ENCODE results near the gene ANO3.
A peak's percentile ranks its signal among the peaks of the same experiment; 100 is the strongest.

ANO3 gene

DNA sequence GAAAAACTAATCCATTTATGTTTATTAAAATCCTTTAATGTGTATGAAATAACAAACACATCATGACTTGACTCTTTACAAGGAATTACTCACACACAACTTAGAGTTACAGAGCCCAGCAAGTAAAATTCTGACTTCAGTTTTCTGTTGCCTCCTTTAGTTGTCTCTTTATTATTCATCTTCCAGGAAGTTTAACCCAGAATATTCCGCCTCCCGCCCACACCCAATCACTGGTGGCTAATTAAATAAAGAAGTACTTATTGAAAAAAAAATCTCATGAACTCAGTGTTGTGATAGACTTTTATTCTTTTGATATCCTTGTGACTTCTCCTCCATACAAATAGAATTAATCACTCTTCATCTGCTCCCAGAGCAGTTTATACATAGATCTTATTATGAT is 178.2 kb downstream of the ANO3 start:
- DNase-seq = no peak
- no peaks in the 10 kb centered on the region for H3K27me3 ChIP-seq
- no peaks in the 10 kb centered on the region for H3K4me1 ChIP-seq
- H3K9me3 ChIP-seq = no peaks in the 10 kb centered on the region
- no peak overlapping the region for H3K4me3 ChIP-seq (ENCODE audit: low read depth, low read length)
- H3K36me3 ChIP-seq = no peaks in the 10 kb centered on the region
- TF ChIP-seq, protein P1, sequence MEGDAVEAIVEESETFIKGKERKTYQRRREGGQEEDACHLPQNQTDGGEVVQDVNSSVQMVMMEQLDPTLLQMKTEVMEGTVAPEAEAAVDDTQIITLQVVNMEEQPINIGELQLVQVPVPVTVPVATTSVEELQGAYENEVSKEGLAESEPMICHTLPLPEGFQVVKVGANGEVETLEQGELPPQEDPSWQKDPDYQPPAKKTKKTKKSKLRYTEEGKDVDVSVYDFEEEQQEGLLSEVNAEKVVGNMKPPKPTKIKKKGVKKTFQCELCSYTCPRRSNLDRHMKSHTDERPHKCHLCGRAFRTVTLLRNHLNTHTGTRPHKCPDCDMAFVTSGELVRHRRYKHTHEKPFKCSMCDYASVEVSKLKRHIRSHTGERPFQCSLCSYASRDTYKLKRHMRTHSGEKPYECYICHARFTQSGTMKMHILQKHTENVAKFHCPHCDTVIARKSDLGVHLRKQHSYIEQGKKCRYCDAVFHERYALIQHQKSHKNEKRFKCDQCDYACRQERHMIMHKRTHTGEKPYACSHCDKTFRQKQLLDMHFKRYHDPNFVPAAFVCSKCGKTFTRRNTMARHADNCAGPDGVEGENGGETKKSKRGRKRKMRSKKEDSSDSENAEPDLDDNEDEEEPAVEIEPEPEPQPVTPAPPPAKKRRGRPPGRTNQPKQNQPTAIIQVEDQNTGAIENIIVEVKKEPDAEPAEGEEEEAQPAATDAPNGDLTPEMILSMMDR (IDR thresholded peaks at IDR 0.05; ENCODE audit: low read depth, low read length) = no peak

DNA sequence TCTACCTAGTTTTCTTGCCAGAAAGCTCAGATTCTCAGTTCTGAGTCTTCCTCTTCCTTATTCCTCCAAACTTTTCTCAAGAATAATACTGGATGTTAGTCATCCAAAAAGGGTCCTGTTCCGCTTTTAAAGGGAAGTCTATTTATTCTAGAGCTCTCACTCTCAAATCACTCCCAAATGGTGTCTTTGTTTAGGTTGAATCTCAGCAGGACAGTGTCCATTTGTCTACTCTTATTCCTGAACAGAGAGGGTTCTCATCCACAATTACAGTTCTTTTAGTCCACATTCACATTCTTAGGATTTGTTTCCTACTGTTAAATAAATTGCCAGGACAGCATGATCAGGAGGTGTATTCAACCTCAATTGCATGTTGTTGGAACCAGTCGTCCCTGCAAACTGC is 178.8 kb downstream of the ANO3 start:
- TF ChIP-seq, protein P1 (IDR thresholded peaks at IDR 0.05; ENCODE audit: low read depth, low read length) = no peak
- no peak for DNase-seq
- Histone ChIP-seq H3K36me3 (no peaks in the 10 kb centered on the region), H3K9me3 (no peaks in the 10 kb centered on the region), H3K27me3 (no peaks in the 10 kb centered on the region), H3K4me1 (no peaks in the 10 kb centered on the region), H3K4me3 (ENCODE audit: low read depth, low read length) (no peak overlapping the region)

DNA sequence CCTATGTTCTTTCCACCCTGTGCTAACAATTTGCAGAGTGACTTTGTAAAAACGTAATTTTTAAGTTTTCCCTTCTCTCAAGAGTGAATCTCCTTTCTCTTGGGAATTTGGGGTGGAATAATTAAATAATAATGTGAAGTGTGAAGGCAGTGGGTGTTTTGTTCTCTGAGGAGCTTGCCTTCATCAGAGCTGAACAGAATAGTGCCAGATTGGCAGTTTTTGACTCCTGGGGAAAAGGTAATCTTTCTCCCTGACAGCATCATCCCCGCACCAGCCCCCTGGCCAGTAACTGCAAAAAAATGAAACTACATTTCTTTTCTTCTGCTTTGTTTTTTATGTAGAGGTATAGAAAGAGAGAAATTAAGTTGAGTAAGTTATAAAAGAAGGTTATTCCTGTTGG is 180.3 kb downstream of the ANO3 start:
- no peak for DNase-seq
- TF ChIP-seq, protein P1 (IDR thresholded peaks at IDR 0.05; ENCODE audit: low read depth, low read length) = no peak
- H3K4me3 ChIP-seq (ENCODE audit: low read depth, low read length) = no peak overlapping the region
- H3K36me3 ChIP-seq = no peaks in the 10 kb centered on the region
- no peaks in the 10 kb centered on the region for H3K9me3 ChIP-seq
- H3K4me1 ChIP-seq = no peaks in the 10 kb centered on the region
- H3K27me3 ChIP-seq = no peaks in the 10 kb centered on the region

DNA sequence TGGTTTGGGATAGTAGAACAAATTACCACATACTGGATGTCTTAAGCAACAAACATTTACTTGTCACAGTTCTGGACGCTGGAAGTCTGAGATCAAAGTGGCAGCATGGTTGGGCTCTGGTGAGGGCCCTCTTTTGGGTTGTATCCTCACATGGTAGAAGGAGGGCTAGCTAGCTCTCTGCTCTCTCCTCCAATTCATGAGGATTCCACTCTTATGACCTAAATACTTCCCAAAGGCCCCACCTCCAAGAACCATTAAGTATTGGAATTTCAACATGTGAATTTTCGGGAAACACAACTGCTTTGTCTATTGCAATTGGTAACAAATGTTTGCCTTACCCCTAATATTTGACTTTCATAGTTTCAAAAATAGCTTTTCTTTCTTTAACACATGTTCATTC is 187.5 kb downstream of the ANO3 start:
- no peak for DNase-seq
- no peaks in the 10 kb centered on the region for H3K36me3 ChIP-seq
- no peaks in the 10 kb centered on the region for H3K27me3 ChIP-seq
- H3K4me3 ChIP-seq (ENCODE audit: low read depth, low read length) = no peak overlapping the region
- TF ChIP-seq, protein P1 (IDR thresholded peaks at IDR 0.05; ENCODE audit: low read depth, low read length) = no peak
- no peaks in the 10 kb centered on the region for H3K4me1 ChIP-seq
- H3K9me3 ChIP-seq = no peaks in the 10 kb centered on the region

DNA sequence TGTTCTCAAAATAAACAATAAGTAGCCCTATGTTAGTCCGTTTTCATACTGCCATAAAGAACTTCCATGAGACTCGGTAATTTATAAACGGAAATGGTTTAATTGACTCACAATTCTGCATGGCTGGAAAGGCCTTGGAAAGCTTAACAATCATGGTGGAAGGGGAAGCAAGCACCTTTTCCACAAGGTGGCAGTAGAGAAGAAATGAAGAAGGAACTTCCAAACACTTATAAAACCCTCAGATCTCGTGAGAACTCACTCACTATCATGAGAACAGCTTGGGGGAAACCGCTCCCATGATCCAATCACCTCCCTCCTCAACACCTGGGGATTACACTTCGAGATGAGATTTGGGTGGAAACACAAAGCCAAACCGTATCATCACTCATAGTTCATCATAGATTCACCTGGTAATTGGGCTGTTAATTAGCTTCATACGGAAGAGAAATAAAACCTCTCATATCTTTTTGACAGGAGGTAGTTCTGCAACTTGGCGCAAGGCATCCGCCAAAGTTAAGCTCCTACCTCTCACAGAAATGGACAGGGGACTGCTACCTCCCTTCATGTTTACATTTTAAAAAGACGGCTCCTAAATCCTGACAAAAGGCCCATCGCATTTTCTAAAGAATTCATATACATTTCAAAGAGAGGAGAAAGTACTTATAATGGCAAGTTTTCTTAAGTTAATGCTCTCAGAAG is 191.1 kb downstream of the ANO3 start:
- Histone ChIP-seq H3K9me3 (no peaks in the 10 kb centered on the region), H3K4me1 (0 out of 2 replicates have a peak, but pooled peaks cover 2% of the 10 kb centered on the region), H3K36me3 (no peaks in the 10 kb centered on the region), H3K4me3 (ENCODE audit: low read depth, low read length) (no peak overlapping the region), H3K27me3 (no peaks in the 10 kb centered on the region)
- TF ChIP-seq, protein P1 (IDR thresholded peaks at IDR 0.05; ENCODE audit: low read depth, low read length) = peak; percentile 50
- no peak for DNase-seq

DNA sequence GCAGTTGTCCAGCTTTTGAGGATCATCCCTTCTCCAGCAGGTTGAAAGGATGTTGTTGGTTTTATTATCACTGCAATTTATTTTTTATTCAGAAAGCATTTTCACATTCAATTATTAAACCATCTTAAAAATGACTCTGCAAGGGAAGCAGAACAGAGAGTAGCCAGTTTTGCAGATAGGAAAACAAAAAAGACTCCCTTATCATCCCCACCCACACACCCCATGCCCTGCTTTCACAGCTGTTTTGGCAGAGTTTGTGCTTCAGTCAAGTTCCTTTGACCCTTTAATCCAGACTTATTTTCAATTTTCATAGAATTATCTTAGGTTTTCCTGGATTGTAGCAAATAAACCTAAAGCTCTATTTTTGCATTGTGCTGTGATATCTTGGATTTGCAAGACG is 195.8 kb downstream of the ANO3 start:
- DNase-seq = no peak
- TF ChIP-seq, protein P1 (IDR thresholded peaks at IDR 0.05; ENCODE audit: low read depth, low read length) = no peak
- H3K36me3 ChIP-seq = no peaks in the 10 kb centered on the region
- H3K27me3 ChIP-seq = no peaks in the 10 kb centered on the region
- H3K4me3 ChIP-seq (ENCODE audit: low read depth, low read length) = no peak overlapping the region
- no peaks in the 10 kb centered on the region for H3K9me3 ChIP-seq
- 0 out of 2 replicates have a peak, but pooled peaks cover 2% of the 10 kb centered on the region for H3K4me1 ChIP-seq
